Loucy (cell line): Measurements from ENCODE around the gene XXYLT1.

Experiments used
- H2AFZ ChIP-seq: fragments of 200-600 bp; sonication (generic); 2 replicates; pipeline ENCODE4 v1.6.0; 2016; ENCODE audit warnings: antibody characterized with exemption, mild to moderate bottlenecking, low read length, moderate library complexity
- H3F3A ChIP-seq: fragments of 200-600 bp; 2 replicates; pipeline ENCODE4 v1.6.0; 2016; ENCODE audit warnings: antibody characterized with exemption, low read depth, mild to moderate bottlenecking
- H3K27me3 ChIP-seq: fragments of 200-600 bp; sonication (generic); 2 replicates; pipeline ENCODE4 v1.6.1; 2014; ENCODE audit warnings: low read length, mild to moderate bottlenecking; ENCODE audit not compliant: insufficient read depth, poor library complexity, severe bottlenecking
- H3K36me3 ChIP-seq: fragments of 200-600 bp; sonication (generic); 2 replicates; pipeline ENCODE4 v1.6.1; 2016; ENCODE audit warnings: low read length; ENCODE audit not compliant: insufficient read depth
- H3K4me1 ChIP-seq: fragments of 200-600 bp; sonication (generic); 2 replicates; pipeline ENCODE4 v1.5.1; 2014; ENCODE audit warnings: low read length, mild to moderate bottlenecking; ENCODE audit not compliant: insufficient read depth, poor library complexity, severe bottlenecking
- H3K4me2 ChIP-seq: fragments of 200-600 bp; sonication (generic); 2 replicates; pipeline ENCODE4 v1.6.0; 2014; ENCODE audit warnings: antibody characterized with exemption, low read length, low read depth, mild to moderate bottlenecking; ENCODE audit not compliant: poor library complexity, severe bottlenecking
- H3K4me3 ChIP-seq: fragments of 200-600 bp; sonication (generic); 2 replicates; pipeline ENCODE4 v1.5.1; 2014; ENCODE audit warnings: low read length, mild to moderate bottlenecking, mixed read lengths; ENCODE audit not compliant: poor library complexity, severe bottlenecking
- H3K79me2 ChIP-seq: fragments of 200-600 bp; sonication (generic); 2 replicates; pipeline ENCODE4 v1.6.1; 2014; ENCODE audit warnings: low read length; ENCODE audit not compliant: insufficient read depth
- H3K9ac ChIP-seq: fragments of 200-600 bp; sonication (generic); 2 replicates; pipeline ENCODE4 v1.6.0; 2014; ENCODE audit warnings: mild to moderate bottlenecking, low read depth, low read length, moderate library complexity; ENCODE audit not compliant: poor library complexity, severe bottlenecking
- H3K9me2 ChIP-seq: fragments of 200-600 bp; sonication (generic); replicated peaks from 2 replicates; pipeline ENCODE4 v1.6.1; 2016; ENCODE audit warnings: low read depth, low read length, mixed read lengths
- H3K9me3 ChIP-seq: fragments of 200-600 bp; sonication (generic); 2 replicates; pipeline ENCODE4 v1.6.1; 2014; ENCODE audit warnings: mild to moderate bottlenecking, antibody characterized with exemption, low read length, low read depth; ENCODE audit not compliant: insufficient read depth
- H4K20me1 ChIP-seq: fragments of 200-600 bp; sonication (generic); 2 replicates; pipeline ENCODE4 v1.6.0; 2014; ENCODE audit warnings: antibody characterized with exemption, low read length, mild to moderate bottlenecking; ENCODE audit not compliant: insufficient read depth, poor library complexity, severe bottlenecking
- CTCF ChIP-seq: fragments of 200-600 bp; sonication (generic); conservative IDR thresholded peaks from 2 replicates; pipeline ENCODE4 v1.5.1; 2014; ENCODE audit warnings: mild to moderate bottlenecking, antibody characterized with exemption, low read length
- EZH2phosphoT487 ChIP-seq: fragments of 200-600 bp; IDR thresholded peaks from 2 replicates; pipeline ENCODE4 v1.6.1; 2018; ENCODE audit warnings: antibody characterized with exemption, mild to moderate bottlenecking, moderate library complexity, borderline replicate concordance

The XXYLT1 gene

GRCh38 chr3:195208183-195208582, 62.8 kb downstream of the XXYLT1 start:
- Histone ChIP-seq H3K27me3 (no peaks in the 10 kb centered on the region), H4K20me1 (peaks cover 2% of the 10 kb centered on the region), H2AFZ (no peak overlapping the region), H3K4me2 (no peak overlapping the region), H3K4me1 (peaks cover 21% of the 10 kb centered on the region), H3F3A (no peaks in the 10 kb centered on the region), H3K36me3 (no peaks in the 10 kb centered on the region; the same call in 1 of the 2 replicates), H3K9me3 (no peaks in the 10 kb centered on the region), H3K9ac (no peak overlapping the region), H3K4me3 (no peak overlapping the region), H3K79me2 (peaks cover 33% of the 10 kb centered on the region; the same call in 1 of the 2 replicates), H3K9me2 (no peaks in the 10 kb centered on the region)
- TF ChIP-seq CTCF = no peak
- no peak for TF ChIP-seq EZH2phosphoT487

- Histone ChIP-seq H3K4me3 (no peak overlapping the region), H3K27me3 (no peaks in the 10 kb centered on the region), H3F3A (no peaks in the 10 kb centered on the region), H3K4me2 (no peak overlapping the region), H3K36me3 (no peaks in the 10 kb centered on the region; the same call in 1 of the 2 replicates), H3K4me1 (peaks cover 21% of the 10 kb centered on the region), H3K79me2 (peaks cover 33% of the 10 kb centered on the region; the same call in 1 of the 2 replicates), H3K9me3 (no peaks in the 10 kb centered on the region), H4K20me1 (peaks cover 2% of the 10 kb centered on the region), H3K9me2 (no peaks in the 10 kb centered on the region), H3K9ac (no peak overlapping the region), H2AFZ (no peak overlapping the region)
- TF ChIP-seq EZH2phosphoT487 (no peak), CTCF (no peak)
Observed at GRCh38 chr3:195207731-195208130, 63.2 kb downstream of the XXYLT1 start.

GRCh38 chr3:195207056-195207455, 63.9 kb downstream of the XXYLT1 start:
- H3K4me2 ChIP-seq = no peak overlapping the region
- H3K4me1 ChIP-seq = peaks cover 21% of the 10 kb centered on the region
- no peaks in the 10 kb centered on the region for H4K20me1 ChIP-seq

More at GRCh38 chr3:195207056-195207455, 63.9 kb downstream of the XXYLT1 start:
- no peak overlapping the region for H3K9ac ChIP-seq
- H3K36me3 ChIP-seq = no peaks in the 10 kb centered on the region
- no peaks in the 10 kb centered on the region for H3K9me3 ChIP-seq
- no peak overlapping the region for H2AFZ ChIP-seq
- no peaks in the 10 kb centered on the region for H3K27me3 ChIP-seq
- no peak for TF ChIP-seq EZH2phosphoT487
- TF ChIP-seq CTCF = no peak
- no peaks in the 10 kb centered on the region for H3F3A ChIP-seq
- H3K9me2 ChIP-seq = no peaks in the 10 kb centered on the region
- no peak overlapping the region for H3K4me3 ChIP-seq
- peaks cover 27% of the 10 kb centered on the region; the same call in 1 of the 2 replicates for H3K79me2 ChIP-seq
